Subcutaneous abdominal adipose tissue (tissue), 5 donors: ENCODE measurements around the gene DCTD.

ENCODE experiments used
- H3K27ac ChIP-seq: one replicate; pipeline ENCODE4 v1.7.0; 2013; ENCODE audit warnings: low read depth, mild to moderate bottlenecking, inconsistent platforms, low read length, moderate library complexity
- H3K27me3 ChIP-seq, 5 donors: one replicate each; pipeline ENCODE4 v1.7.0; 2013; ENCODE audit warnings: low read length in 5 of 5, inconsistent platforms in 1 of 5; ENCODE audit not compliant: control insufficient read depth in 5 of 5, insufficient read depth in 4 of 5
- H3K36me3 ChIP-seq, 5 donors: one replicate each; pipeline ENCODE4 v1.7.0; 2013; ENCODE audit warnings: low read length in 5 of 5; ENCODE audit not compliant: control insufficient read depth in 5 of 5, insufficient read depth in 5 of 5
- H3K4me1 ChIP-seq, 5 donors: one replicate each; pipeline ENCODE4 v1.7.0; 2013; ENCODE audit warnings: low read length in 5 of 5, mild to moderate bottlenecking in 3 of 5, moderate library complexity in 1 of 5; ENCODE audit not compliant: control insufficient read depth in 5 of 5, insufficient read depth in 5 of 5
- H3K4me3 ChIP-seq, 5 donors: one replicate each; pipeline ENCODE4 v1.7.0; 2013; ENCODE audit warnings: low read length in 5 of 5, low read depth in 1 of 5
- H3K9ac ChIP-seq, 5 donors: one replicate each; pipeline ENCODE4 v1.7.0; 2013; ENCODE audit warnings: low read length in 5 of 5, mild to moderate bottlenecking in 4 of 5, moderate library complexity in 3 of 5
- H3K9me3 ChIP-seq, 5 donors: one replicate each; pipeline ENCODE4 v1.7.0; 2013; ENCODE audit warnings: low read length in 5 of 5; ENCODE audit not compliant: control insufficient read depth in 5 of 5
- donor health status: healthy.
- donor health status: healthy.
- donor health status: healthy.
- donor health status: healthy.
- donor health status: healthy.

The DCTD gene

DNA sequence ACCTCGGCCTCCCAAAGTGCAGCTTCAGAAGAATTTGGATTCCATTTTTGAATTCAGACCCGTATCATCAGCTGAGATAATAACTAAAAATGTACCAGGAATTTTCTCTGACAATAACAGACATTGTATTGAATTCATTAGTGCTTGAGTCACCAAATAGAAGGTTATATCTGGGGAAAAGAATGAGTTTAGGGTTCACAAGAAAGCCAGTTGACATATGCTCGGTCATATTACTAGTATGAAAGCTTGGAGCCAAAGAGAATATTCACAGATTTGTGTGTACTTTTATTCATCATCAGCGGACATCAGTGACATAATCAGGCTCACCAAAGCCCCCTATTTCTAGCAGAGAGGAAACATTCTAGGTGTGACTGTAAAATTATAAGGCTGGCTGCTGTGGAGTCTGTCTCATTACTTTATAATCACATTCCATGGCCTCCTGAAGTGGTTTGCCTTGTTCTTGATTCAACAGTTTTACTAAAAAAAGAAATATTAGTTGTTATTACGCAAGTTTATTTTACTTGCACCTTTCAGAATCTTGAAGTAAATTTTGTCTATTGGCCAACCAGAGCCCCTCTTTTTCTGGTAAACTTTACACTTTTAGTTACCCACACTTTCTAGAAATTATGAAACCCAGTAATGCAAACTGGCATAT is 14.6 kb upstream of the DCTD start:
- Histone ChIP-seq H3K36me3 (no peaks in the 10 kb centered on the region), H3K27me3 (no peaks in the 10 kb centered on the region), H3K9ac (no peak overlapping the region), H3K4me3 (no peak overlapping the region), H3K4me1 (no peaks in the 10 kb centered on the region), H3K27ac (no peak overlapping the region), H3K9me3 (no peaks in the 10 kb centered on the region)

DNA sequence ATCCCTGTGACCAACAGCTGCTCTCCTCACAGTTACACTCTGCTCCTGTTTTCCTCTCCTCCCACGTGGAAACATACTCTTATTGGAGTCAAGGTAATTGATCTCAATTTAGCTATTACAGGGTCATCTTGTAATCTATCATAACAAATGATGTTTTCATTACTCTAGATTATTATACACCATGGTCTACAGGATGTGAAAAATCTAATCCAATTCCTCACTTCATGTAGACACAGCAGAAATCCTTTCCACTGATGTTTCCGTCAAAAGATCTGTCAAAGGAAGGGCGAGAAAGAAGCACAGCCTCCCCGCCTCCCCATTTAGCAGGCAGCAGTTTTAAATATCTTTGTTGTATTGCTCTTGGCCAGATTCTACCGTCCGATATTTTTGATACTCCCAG is 13.7 kb upstream of the DCTD start:
- Histone ChIP-seq H3K9ac (no peak overlapping the region), H3K9me3 (no peaks in the 10 kb centered on the region), H3K4me3 (no peak overlapping the region), H3K27me3 (no peaks in the 10 kb centered on the region), H3K27ac (no peak overlapping the region), H3K36me3 (no peaks in the 10 kb centered on the region), H3K4me1 (no peaks in the 10 kb centered on the region)

DNA sequence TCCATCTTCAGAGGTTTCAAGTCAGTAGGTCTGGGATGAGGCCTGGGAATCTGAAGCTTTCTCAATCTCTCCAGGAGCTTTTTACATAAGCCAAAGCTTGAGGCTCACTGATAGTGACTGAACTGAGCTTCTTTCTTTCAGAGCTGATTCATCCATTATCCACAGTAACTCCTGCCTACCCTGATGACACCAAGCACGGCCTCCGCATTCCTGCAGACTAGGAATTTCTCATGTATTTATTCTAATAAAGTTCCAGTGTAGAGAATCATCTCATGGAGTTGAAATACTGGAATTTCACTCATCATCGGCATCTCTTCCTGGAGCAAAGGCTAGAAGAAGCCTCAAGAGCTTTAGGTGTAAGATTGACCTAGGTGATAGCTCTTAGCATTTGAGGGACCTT is 12.1 kb upstream of the DCTD start:
- H3K36me3 ChIP-seq = no peaks in the 10 kb centered on the region
- no peak overlapping the region for H3K27ac ChIP-seq
- H3K4me1 ChIP-seq = no peaks in the 10 kb centered on the region

DNA sequence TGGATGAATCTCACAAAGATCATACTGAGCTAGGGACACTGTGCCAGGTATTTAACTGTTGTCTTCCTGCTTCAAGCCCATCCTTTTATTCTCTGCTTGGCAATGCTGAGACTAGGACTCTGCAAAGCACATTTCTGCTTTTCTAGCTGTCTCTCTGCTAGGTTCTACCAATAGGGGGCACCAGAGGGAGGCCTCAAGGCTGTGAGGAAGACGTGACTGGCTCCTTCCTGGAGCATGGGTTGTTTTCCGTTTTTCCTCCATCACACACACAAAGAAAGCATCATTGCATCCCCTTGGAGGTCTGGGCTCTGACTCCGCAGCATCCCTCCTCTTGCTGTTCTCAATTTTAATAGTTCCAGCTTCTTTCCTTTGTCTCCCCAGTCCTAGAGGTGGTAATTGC is 10.9 kb upstream of the DCTD start:
- H3K27ac ChIP-seq = no peak overlapping the region
- no peak overlapping the region for H3K4me3 ChIP-seq
- no peaks in the 10 kb centered on the region for H3K36me3 ChIP-seq
- no peaks in the 10 kb centered on the region for H3K4me1 ChIP-seq
- no peaks in the 10 kb centered on the region for H3K27me3 ChIP-seq
- H3K9ac ChIP-seq = no peak overlapping the region
- H3K9me3 ChIP-seq = no peaks in the 10 kb centered on the region

More for the DNA sequence above, 12.1 kb upstream of the DCTD start:
- Histone ChIP-seq H3K9me3 (no peaks in the 10 kb centered on the region), H3K4me3 (no peak overlapping the region), H3K27me3 (no peaks in the 10 kb centered on the region), H3K9ac (no peak overlapping the region)

DNA sequence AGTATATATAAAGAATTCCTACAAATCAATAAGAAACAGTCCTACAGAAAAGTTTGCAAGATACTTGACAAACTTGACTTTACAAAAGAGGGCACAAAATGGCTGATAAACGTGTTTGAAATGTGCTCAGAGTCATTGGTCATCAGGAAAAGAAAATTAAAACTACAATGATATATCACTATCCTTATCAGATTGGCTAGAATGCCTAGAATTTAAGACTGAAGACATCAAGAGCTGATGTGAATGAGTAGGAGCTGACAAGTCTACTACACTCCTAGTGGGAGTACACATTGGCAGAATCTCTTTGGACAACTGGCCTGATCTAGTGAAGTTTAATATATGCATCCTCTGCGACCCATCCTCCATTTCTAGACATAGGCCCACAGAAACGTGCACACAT is 10.3 kb upstream of the DCTD start:
- Histone ChIP-seq H3K4me1 (no peaks in the 10 kb centered on the region), H3K4me3 (no peak overlapping the region), H3K36me3 (no peaks in the 10 kb centered on the region), H3K9ac (no peak overlapping the region), H3K27ac (no peak overlapping the region), H3K27me3 (no peaks in the 10 kb centered on the region), H3K9me3 (no peaks in the 10 kb centered on the region)

DNA sequence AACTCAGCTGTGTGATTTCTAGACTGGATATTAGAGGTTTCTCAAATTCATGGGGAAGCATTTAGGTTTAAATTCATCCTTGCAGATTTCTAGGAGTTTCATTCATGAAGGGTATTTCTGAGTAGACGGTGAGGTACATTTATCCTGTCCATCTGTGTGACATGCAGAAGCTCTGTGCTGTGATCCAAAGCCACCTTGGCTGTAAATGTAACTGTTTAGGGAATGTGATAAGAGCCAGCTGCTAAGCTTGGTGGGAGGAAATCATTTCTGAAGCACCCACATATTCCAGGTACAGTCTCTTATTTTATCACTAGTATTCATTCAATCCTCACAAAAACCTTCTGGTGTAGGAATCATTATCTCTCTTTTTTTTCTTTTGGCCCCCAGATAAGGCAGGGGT is 8.7 kb upstream of the DCTD start:
- H3K36me3 ChIP-seq = no peaks in the 10 kb centered on the region
- no peaks in the 10 kb centered on the region for H3K4me1 ChIP-seq
- H3K27me3 ChIP-seq = no peaks in the 10 kb centered on the region
- H3K4me3 ChIP-seq = no peak overlapping the region
- no peak overlapping the region for H3K9ac ChIP-seq
- no peaks in the 10 kb centered on the region for H3K9me3 ChIP-seq
- no peak overlapping the region for H3K27ac ChIP-seq

DNA sequence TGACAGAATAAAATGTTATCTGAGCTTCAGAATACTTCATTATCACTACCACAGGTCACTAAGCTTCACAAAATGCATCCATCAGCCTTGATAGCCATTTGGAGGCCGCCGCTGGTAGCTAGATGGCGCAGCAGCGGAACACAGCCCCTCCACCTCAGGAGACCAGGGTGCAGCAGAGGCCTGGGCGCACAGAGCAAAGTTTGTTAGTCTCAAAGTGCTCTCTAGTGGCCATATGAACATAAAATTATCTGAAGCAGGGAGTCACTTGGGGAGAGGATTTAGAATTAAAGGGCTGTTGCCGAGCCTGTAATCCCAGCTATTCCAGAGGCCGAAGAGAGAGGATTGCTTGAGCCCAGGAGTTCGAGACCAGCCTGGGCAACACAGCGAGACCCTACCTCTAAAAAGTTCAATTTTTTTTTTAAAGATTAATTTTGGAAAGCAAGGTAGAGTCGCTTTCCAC is 8.1 kb upstream of the DCTD start:
- no peaks in the 10 kb centered on the region for H3K4me1 ChIP-seq
- no peak overlapping the region for H3K4me3 ChIP-seq
- H3K27ac ChIP-seq = no peak overlapping the region
- no peaks in the 10 kb centered on the region for H3K9me3 ChIP-seq
- no peaks in the 10 kb centered on the region for H3K27me3 ChIP-seq
- H3K36me3 ChIP-seq = no peaks in the 10 kb centered on the region
- H3K9ac ChIP-seq = no peak overlapping the region

DNA sequence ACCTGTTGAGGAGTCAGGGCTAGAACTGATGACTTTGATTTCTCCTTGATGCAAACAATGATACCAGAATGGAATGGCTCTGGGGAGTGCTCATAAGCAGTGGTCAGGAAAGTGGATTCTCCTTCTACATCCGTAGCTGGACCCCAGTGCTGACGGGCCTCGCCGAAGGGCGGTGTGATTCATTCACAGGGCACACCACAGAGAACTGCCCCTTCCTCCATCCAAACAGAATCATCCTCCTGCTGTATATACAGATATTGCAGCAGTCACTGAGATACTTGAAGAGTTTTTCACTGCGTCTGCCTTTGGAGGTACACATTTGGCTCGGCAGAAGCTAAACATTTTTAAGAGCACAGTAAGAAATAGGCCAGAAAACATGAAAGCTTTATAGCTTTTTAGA is 7.3 kb upstream of the DCTD start:
- H3K27ac ChIP-seq = no peak overlapping the region
- H3K4me3 ChIP-seq = no peak overlapping the region
- H3K9me3 ChIP-seq = no peaks in the 10 kb centered on the region
- H3K36me3 ChIP-seq = no peaks in the 10 kb centered on the region
- H3K9ac ChIP-seq = no peak overlapping the region
- H3K4me1 ChIP-seq = no peaks in the 10 kb centered on the region
- no peaks in the 10 kb centered on the region for H3K27me3 ChIP-seq

DNA sequence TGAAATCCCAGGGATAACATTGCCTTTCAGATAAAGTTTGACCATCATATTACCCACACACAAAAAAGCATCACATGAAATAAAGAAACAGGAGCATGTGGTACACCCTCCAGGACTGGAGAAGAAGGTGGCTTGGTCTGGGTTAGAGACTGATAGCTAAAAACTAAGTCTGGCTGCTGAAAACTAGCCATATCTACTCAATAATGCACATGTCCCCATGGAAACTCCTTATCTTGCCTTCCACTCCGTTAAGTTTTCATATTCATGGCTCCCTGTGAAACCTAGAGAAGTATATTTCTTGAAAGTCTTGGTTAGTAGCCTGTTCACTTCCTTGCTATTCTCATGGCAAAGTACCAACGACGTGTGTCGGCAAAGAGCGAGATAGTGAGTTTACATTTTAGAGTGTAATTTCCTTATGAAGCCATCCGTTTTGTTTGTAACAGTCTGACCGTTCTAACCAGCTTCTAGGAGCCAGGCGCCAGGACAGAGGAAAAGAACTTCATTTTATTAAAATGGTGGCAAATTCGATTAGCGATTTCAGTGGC is 6.7 kb upstream of the DCTD start:
- no peaks in the 10 kb centered on the region for H3K36me3 ChIP-seq
- H3K27ac ChIP-seq = no peak overlapping the region
- H3K4me1 ChIP-seq = no peaks in the 10 kb centered on the region

DNA sequence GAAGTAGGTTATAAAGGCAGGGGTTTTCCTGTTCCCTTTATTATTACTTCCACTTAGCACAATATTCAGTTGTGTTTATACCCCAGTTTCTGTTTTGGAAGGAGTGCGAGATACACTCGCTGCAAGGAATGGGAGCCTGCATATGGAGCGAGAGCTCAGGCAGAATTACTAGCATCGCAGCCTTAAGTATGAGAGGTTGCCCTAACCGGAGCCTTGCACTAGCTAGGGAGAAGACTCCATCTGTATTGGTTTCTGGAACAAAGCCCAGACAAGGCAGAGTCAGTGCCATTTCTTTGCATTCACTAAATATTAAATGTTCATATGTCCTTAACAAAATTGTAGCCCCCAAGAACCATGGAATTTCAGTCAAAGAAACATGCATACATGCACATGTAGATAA is 6.2 kb upstream of the DCTD start:
- no peak overlapping the region for H3K9ac ChIP-seq
- H3K27me3 ChIP-seq = no peaks in the 10 kb centered on the region
- no peaks in the 10 kb centered on the region for H3K36me3 ChIP-seq
- H3K27ac ChIP-seq = no peak overlapping the region
- H3K4me1 ChIP-seq = peaks cover 0 to 4% (median under 1%) of the 10 kb centered on the region in 5 donors
- no peak overlapping the region for H3K4me3 ChIP-seq
- no peaks in the 10 kb centered on the region for H3K9me3 ChIP-seq

More for the DNA sequence above, 6.7 kb upstream of the DCTD start:
- no peaks in the 10 kb centered on the region for H3K27me3 ChIP-seq
- H3K9ac ChIP-seq = no peak overlapping the region
- no peak overlapping the region for H3K4me3 ChIP-seq
- no peaks in the 10 kb centered on the region for H3K9me3 ChIP-seq
